ENCODE results near the gene ATG2A.

GRCh38 chr11:64928957-64929356 lies 11.9 kb upstream of the ATG2A start:
- TF ChIP-seq POLR2A (IDR thresholded peaks at IDR 0.05) (no peak), CTCF (IDR thresholded peaks at IDR 0.05 in 8 of 11, conservative IDR thresholded peaks at IDR 0.05 in 3 of 11) (no peak), POLR2AphosphoS5 (IDR thresholded peaks at IDR 0.05) (no peak)
